Measurements from ENCODE around the gene SH3RF2.
"Not testable (repeated sequence)": the region's sequence is repeated elsewhere in the genome, so short reads cannot be mapped to it uniquely, and the experiment has no call there.

SH3RF2 gene

GRCh38 chr5:146009020-146009419 is 72.6 kb downstream of the SH3RF2 start:
- Histone ChIP-seq H3K36me3 (ENCODE audit: insufficient read depth, low read length) (no peaks in the 10 kb centered on the region), H3F3A (ENCODE audit: insufficient read depth, low read length) (no peaks in the 10 kb centered on the region), H3K79me2 (ENCODE audit: insufficient read depth, low read length) (no peaks in the 10 kb centered on the region), H4K20me1 (ENCODE audit: insufficient read depth, low read length) (no peaks in the 10 kb centered on the region), H3K4me2 (ENCODE audit: low read length) (no peak overlapping the region), H3K9me3 (ENCODE audit: low read length) (no peaks in the 10 kb centered on the region), H3K9ac (ENCODE audit: low read length) (no peak overlapping the region), H3K27me3 (ENCODE audit: insufficient read depth, low read length) (no peaks in the 10 kb centered on the region), H3K9me2 (ENCODE audit: low read depth, low read length) (no peaks in the 10 kb centered on the region), H3K27ac (ENCODE audit: low read depth, low read length, poor library complexity, severe bottlenecking) (no peak overlapping the region), H2AFZ (ENCODE audit: low read length) (no peak overlapping the region), H3K4me3 (ENCODE audit: low read depth, low read length, poor library complexity, severe bottlenecking) (no peak overlapping the region), H3K4me1 (ENCODE audit: insufficient read depth, low read length, severe bottlenecking) (no peaks in the 10 kb centered on the region)
- TF ChIP-seq EZH2 (IDR thresholded peaks at IDR 0.05; ENCODE audit: borderline replicate concordance, low read length), result no peak

GRCh38 chr5:146010447-146010846 is 74.1 kb downstream of the SH3RF2 start:
- H3K4me1 ChIP-seq (ENCODE audit: insufficient read depth, low read length, severe bottlenecking); H3K27me3 ChIP-seq (ENCODE audit: insufficient read depth, low read length); H3K27ac ChIP-seq (ENCODE audit: low read depth, low read length, poor library complexity, severe bottlenecking); H3K79me2 ChIP-seq (ENCODE audit: insufficient read depth, low read length); H3K36me3 ChIP-seq (ENCODE audit: insufficient read depth, low read length); H3K4me2 ChIP-seq (ENCODE audit: low read length); H3K9me2 ChIP-seq (ENCODE audit: low read depth, low read length); H2AFZ ChIP-seq (ENCODE audit: low read length); H3K4me3 ChIP-seq (ENCODE audit: low read depth, low read length, poor library complexity, severe bottlenecking); H3K9ac ChIP-seq (ENCODE audit: low read length); H3K9me3 ChIP-seq (ENCODE audit: low read length); H4K20me1 ChIP-seq (ENCODE audit: insufficient read depth, low read length); H3F3A ChIP-seq (ENCODE audit: insufficient read depth, low read length): not testable (repeated sequence)

- H3K27ac ChIP-seq (ENCODE audit: low read depth, low read length, poor library complexity, severe bottlenecking), result no peak overlapping the region
- no peak overlapping the region for H2AFZ ChIP-seq (ENCODE audit: low read length)
- no peaks in the 10 kb centered on the region for H3K36me3 ChIP-seq (ENCODE audit: insufficient read depth, low read length)
- no peak overlapping the region for H3K4me3 ChIP-seq (ENCODE audit: low read depth, low read length, poor library complexity, severe bottlenecking)
- H3K4me2 ChIP-seq (ENCODE audit: low read length), result no peak overlapping the region
- H3K79me2 ChIP-seq (ENCODE audit: insufficient read depth, low read length), result no peaks in the 10 kb centered on the region
- H3K4me1 ChIP-seq (ENCODE audit: insufficient read depth, low read length, severe bottlenecking), result no peaks in the 10 kb centered on the region
- H3K9ac ChIP-seq (ENCODE audit: low read length), result no peak overlapping the region
- no peaks in the 10 kb centered on the region for H3K27me3 ChIP-seq (ENCODE audit: insufficient read depth, low read length)
- H3K9me3 ChIP-seq (ENCODE audit: low read length), result no peaks in the 10 kb centered on the region
- no peaks in the 10 kb centered on the region for H4K20me1 ChIP-seq (ENCODE audit: insufficient read depth, low read length)
- no peaks in the 10 kb centered on the region for H3K9me2 ChIP-seq (ENCODE audit: low read depth, low read length)
- TF ChIP-seq EZH2 (IDR thresholded peaks at IDR 0.05; ENCODE audit: borderline replicate concordance, low read length), result no peak
- TF ChIP-seq, protein P1, sequence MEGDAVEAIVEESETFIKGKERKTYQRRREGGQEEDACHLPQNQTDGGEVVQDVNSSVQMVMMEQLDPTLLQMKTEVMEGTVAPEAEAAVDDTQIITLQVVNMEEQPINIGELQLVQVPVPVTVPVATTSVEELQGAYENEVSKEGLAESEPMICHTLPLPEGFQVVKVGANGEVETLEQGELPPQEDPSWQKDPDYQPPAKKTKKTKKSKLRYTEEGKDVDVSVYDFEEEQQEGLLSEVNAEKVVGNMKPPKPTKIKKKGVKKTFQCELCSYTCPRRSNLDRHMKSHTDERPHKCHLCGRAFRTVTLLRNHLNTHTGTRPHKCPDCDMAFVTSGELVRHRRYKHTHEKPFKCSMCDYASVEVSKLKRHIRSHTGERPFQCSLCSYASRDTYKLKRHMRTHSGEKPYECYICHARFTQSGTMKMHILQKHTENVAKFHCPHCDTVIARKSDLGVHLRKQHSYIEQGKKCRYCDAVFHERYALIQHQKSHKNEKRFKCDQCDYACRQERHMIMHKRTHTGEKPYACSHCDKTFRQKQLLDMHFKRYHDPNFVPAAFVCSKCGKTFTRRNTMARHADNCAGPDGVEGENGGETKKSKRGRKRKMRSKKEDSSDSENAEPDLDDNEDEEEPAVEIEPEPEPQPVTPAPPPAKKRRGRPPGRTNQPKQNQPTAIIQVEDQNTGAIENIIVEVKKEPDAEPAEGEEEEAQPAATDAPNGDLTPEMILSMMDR (IDR thresholded peaks at IDR 0.05; ENCODE audit: low read length), result no peak
- no peaks in the 10 kb centered on the region for H3F3A ChIP-seq (ENCODE audit: insufficient read depth, low read length)
These were observed 77.4 kb downstream of the SH3RF2 start for GRCh38 chr5:146013761-146014160.

GRCh38 chr5:146015001-146015400 is 78.6 kb downstream of the SH3RF2 start:
- no peaks in the 10 kb centered on the region for H3K79me2 ChIP-seq (ENCODE audit: insufficient read depth, low read length)
- no peak overlapping the region for H3K9ac ChIP-seq (ENCODE audit: low read length)
- H3F3A ChIP-seq (ENCODE audit: insufficient read depth, low read length), result no peaks in the 10 kb centered on the region
- H3K9me3 ChIP-seq (ENCODE audit: low read length), result no peaks in the 10 kb centered on the region
- H3K27ac ChIP-seq (ENCODE audit: low read depth, low read length, poor library complexity, severe bottlenecking), result no peak overlapping the region
- no peaks in the 10 kb centered on the region for H3K4me1 ChIP-seq (ENCODE audit: insufficient read depth, low read length, severe bottlenecking)
- H3K4me2 ChIP-seq (ENCODE audit: low read length), result no peak overlapping the region
- no peaks in the 10 kb centered on the region for H3K36me3 ChIP-seq (ENCODE audit: insufficient read depth, low read length)
- H3K4me3 ChIP-seq (ENCODE audit: low read depth, low read length, poor library complexity, severe bottlenecking), result no peak overlapping the region
- H2AFZ ChIP-seq (ENCODE audit: low read length), result no peak overlapping the region
- no peaks in the 10 kb centered on the region for H3K9me2 ChIP-seq (ENCODE audit: low read depth, low read length)
- no peaks in the 10 kb centered on the region for H3K27me3 ChIP-seq (ENCODE audit: insufficient read depth, low read length)
- no peaks in the 10 kb centered on the region for H4K20me1 ChIP-seq (ENCODE audit: insufficient read depth, low read length)
- TF ChIP-seq, protein P1 (IDR thresholded peaks at IDR 0.05; ENCODE audit: low read length), result no peak
- no peak for TF ChIP-seq EZH2 (IDR thresholded peaks at IDR 0.05; ENCODE audit: borderline replicate concordance, low read length)

Measured in OCI-LY1 (cell line).